GM18526 (cell line): ENCODE results near the gene DKK3.

ENCODE experiments used
- POLR2A ChIP-seq: IDR thresholded peaks from 3 replicates; pipeline ENCODE4 v1.6.1; 2011; ENCODE audit not compliant: insufficient read length; ENCODE audit errors: extremely low read depth

The DKK3 gene

DNA sequence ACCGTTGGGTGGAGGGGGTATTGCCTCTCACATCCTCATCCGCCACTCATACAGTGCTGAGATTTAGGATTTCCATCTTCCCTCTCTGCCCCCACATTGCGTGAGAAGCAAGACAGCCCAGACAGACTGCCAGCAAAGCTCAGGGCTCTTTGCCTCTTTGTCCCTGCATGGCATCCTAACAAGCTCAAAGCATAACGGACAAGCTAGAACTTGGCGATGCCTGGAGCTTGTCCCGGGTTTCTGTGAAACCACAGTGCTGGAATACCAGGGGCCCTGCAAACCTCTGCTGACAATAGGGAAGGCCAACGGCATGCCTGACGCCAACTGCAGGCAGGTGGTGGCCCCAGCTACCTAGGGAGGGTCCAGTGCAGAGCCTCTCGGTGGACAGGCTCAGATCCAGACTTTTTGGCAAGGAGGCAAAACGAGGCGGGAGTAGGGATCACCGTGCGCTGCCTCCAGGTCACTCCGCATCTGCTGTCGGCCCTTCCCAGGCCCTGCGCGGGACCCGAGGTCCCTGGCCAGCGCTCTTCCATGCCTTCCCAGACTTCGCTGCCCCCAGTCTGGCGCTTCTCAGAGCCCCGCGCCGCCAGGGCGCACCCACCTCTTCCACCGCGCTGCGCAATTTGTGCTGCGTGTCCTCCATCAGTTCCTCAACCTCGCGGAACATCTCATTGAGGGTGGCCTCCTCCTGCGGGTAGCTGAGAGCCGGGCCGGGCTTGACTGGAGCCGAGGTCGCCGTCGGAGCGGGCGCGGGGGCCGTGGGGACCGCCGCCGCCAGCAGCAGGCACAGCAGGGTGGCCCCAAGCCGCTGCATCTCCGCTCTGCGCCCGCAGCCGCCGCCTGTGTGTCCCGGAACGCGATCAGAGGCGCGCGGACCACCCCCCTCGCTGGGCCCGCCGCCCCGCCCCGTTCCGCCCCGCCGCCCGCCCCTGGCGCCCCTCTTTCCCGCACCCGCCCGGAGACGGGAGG lies at the start of gene DKK3:
Gene DKK3 (minus strand): TSS at position 858 of the 969 bp plus-strand sequence. CDS start 44 bp downstream, at position 814.
- TF ChIP-seq POLR2A: no peak

DNA sequence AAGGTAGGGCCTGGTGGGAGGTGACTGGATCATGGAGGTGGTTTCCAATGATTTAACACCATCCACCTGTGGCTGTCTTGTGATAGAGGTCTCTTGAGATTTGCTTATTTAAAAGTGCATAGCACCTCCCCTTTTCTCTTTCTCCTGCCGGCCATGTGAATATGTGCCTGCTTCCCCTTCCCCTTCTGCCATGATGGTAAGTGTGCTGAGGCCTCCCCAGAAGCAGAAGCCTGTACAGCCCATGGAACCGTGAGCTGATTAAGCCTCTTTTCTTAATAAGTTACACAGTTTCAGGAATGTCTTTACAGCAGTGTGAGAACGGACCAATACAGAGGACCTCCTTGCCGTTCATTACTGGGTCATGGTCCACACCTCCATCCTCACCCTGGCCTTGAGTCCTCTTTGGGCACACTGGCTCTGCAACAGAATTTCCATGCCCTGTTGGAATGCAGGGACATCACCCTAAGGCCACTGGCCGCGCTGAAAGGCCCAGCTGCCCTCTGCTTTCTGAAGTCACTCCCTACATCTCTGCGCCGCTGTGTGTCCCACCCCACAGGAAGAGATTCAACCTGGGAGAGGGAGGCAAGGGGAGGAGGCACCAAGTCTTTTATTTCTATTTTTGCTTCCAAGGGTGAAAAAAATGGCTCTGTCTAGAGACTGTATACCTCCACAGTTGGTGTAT lies 49.0 kb upstream of the DKK3 start:
- no peak for TF ChIP-seq POLR2A

DNA sequence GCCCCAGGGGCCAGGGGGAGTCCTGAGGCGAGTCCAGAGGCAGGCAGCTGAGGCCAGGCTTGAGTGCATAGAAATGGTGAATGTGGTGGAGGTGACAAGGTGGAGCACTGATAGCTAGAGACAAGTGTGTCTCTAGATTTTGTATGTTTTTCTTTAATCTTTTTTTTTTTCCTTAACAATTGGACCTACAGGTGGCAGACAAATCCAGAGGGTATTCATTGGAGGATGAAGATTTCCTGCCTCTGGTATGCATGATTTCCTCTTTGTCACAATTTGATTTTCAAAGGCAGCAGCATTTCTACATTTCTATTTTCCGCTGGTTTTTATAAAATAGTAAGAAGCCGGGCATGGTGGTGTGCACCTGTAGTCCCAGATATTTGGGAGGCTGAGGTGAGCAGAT lies 47.7 kb upstream of the DKK3 start:
- TF ChIP-seq POLR2A: no peak

DNA sequence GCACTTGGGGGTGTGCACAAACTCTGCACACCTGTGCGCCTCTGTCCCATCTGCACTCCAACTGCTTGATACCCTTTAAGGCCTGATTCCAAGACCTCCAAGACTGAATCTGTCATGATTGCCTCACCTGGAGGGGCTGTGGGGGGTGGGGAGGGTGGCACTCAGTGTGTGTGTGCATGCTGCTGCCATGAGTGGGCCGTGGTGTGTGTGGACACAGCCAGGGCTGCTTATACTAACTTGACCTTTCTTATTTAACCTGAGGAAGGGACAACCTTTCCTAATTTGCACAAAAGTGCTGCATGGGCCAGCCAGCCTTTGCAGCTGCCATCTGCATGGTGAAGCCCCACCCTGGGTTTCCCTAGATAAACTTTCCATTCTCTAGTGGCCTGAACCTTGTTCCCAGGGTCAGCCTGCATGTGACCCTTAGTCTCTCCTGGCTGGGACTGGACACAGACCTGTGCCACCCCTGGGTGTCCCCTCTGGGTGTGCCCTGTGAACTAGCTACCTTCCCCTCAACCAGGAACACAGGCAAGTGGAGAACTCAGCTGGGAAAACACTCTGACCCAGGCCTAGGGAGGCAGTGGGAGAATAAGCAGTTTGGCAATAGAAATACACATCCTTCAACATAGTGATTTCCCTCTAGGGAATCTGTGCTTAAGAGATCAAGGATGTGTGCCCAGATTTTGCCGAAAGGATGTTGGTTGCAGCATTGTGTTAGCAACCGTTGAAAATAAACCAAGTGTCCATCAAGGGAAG lies 45.4 kb upstream of the DKK3 start:
- no peak for TF ChIP-seq POLR2A

DNA sequence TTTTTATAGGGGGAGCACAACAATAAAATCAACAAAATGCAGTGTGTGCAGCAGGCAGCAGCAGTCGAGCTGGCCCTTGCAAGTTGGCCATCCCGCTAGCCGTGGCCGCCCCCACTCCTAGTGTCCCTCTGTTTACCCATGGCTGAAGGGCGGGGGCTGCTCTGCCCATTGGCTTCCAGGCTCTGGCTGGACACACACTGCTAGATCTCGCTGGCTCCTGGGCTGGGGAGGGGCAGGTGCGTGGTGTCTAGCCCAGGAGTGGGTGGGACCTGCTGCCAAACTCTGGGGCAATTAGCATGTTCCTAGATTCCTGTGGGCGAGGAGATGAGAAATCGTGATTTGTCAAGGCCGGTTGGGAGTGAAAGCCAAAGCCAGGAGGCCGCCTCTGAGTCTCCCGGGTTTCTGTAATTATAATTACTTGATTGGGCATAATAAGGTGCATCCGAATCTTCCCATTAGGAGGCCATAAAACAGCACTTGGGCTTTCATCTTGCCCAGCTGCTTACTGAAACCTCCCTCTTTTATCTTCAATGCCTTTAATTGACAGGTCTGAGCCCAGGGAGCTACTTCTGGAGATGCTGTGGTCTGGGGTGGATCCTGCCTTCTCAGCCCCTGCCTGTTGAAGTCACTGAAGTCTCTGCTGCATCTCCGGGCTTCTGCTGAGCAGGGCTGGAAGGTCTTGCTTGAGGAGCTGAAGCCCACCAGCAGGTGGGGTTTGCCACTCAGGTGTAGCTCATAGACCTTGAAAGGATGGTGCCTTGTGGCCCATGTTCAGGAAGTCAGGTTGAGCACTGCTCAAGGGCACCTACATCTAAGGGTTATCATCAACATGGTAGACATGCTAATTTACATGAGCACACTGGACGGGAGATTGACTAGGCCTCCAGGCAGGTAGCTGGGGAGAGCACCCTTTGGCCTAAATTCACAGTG lies 44.5 kb upstream of the DKK3 start:
- TF ChIP-seq POLR2A: no peak

DNA sequence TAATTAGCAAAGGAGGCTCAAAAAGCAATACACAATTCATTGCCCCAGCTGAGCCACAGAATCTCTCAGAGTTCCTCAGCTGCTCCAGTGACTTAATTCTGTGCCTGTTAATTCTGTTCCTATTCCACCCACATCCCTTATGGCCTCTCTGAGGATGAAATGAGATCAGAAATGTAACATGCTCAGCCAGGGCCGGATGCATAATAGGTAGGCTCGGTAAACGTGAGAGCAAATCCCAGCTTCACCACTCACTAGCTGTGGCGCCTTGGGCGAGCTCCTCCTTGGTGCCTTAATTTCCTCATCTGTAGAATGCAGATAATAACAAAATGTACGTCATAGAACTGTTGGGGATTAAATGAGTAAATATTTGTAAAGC lies 42.8 kb upstream of the DKK3 start:
- no peak for TF ChIP-seq POLR2A

DNA sequence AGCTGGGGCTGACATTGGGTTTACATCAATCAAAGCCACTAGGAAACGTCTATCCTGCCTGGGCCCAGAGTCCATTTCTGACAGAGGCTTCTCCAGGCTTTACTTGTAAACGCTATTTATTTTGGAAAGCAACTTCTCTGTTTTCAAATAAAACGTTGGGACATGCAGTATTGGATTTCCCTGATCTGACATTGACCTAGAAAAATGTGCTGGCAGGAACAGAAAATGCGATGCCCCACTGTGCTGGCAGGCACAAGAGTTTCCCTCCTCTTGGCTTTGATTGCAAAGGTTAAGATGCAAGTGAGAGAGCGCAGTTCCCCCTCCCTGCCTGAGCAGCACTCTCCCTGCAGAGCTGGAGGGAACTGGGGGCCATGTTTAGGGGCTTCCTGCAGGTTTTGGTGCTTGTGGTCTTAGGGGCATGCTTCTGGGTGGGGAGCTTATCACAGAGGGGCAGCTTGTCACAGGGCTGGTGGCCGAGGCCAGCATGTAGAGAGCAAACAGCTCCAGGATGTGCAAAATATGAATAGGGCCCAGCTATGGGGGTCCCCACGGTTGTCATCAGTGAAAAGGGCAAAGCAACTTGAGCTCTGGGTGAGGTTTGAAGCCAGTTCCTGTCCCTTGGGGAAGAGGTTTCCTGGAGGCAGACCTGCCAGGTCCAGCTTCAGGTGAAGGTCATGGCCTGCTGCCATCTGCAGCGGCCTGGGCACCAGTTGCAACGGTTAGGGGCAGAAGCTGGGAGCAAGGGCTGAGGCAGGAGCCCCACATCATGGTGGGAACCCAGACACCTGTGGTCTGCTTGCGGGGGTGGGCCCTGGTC lies 42.3 kb upstream of the DKK3 start:
- no peak for TF ChIP-seq POLR2A

DNA sequence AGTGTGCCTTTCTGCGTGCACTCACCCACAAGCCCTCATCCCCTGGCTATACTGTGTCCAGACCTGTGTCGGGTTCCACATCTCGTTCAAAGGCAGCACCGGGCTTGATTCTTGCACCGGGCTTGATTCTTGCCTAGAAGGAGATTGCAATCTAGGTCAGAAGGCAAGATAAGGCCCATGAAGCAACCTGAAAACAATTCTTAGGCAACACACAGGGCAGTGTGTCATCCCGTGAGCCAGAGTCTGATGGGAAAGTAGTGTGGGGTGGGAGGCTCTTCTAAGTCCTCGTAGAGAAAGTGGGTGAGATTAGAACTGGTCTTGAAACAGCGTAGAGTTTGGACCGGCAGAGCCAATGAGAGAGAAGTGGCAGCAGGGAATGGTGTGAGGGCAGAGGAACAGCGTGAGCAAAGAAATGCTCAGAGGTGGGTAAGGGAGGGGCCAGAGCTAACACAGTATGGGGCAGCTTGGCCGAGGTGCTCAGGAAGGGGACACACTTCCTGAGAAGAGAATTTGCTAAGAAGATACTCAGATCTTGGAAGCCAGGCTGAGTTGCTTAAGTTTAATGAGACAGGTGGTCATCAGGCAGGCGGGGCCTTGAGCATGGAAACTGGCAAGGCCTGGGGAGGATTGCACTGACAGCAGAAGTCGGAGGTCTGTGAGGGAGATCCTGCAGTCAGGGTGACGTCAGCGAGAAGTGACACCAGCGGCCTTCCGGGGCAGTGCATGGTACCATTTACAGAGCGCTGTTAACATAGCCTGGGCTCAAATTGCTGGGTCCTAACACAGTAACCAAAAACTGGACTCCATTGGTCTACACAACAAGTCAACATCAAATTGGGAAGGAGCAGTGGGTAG lies 40.7 kb upstream of the DKK3 start:
- TF ChIP-seq POLR2A: no peak

DNA sequence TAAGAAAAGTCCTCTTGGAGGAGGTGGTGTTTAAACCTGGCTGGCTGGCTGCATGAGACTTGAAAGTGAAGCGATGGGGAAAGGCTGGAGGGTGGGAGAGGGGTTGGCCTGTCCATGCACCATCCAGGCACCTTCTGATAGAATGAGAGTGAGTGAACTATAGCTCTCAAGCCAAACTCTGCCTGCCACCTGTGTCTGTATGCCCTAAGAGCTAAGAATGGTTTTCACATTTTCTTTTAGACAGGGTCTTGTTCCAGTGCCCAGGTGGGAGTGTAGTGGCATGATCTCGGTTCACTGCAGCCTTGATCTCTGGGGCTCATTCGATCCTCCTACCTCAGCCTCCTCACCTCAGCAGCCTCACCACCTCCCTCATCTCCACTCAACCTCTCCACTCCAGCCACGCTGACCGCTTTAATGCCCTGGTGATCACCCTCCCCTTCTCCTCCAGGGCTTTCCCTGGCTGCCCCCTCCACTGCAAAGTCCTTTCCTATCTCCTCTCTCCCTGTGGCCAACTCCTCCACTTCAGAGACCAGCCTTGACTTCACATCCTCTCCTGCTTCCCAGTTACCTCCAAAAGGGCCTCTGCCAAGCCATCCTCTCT lies 38.3 kb upstream of the DKK3 start:
- TF ChIP-seq POLR2A: no peak

DNA sequence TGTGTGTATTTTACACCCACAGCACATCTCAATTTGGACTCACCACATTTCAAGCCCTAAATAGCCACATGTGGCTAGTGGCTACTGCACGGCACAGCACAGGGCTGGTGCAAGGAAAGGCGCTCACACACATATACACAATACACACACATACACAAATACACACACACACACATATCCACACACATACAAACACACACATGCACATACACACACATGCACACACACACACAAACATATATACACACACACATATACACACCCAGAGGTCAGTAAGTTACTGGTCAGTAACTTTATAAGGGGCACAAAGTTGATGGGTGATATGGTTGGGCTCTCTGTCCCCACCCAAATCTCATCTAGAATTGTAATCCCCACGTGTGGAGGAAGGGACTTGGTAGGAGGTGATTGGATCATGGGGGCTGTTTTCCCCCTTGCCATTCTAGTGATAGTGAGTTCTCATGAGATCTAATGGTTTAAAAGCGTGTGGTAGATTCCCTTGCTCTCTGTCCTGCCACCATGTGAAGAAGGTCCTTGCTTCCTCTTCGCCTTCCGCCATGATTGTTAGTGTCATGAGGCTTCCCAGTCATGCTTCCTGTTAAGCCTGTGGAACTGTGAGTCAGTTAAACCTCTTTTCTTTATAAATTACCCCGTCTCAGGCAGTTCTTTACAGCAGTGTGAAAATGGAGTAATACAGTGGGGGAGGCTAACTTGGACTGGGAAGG lies 37.6 kb upstream of the DKK3 start:
- no peak for TF ChIP-seq POLR2A

DNA sequence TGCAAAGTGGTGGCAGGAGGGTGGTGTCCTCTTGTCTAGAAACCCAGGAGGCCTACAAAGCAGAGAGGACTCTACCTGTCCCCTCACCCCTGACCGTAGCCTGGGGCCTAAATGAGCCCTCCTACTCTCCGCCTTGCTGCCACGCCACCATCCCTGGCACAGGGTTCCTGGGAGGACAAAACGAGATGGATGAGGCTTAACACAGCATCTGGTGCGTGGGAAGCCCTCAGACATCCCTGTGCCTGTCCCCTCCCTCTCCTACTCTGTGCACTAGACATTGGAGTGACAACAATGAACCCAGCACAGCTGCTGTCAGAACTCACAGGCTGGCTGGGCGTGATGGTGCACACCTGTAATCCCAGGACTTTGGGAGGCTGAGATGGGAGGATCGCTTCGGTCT lies 36.4 kb upstream of the DKK3 start:
- TF ChIP-seq POLR2A: no peak
